H9 (cell line): ENCODE data around the gene BCAT1. TPM values are rescaled to one million over a fixed set of nuclear protein-coding genes. Genes with fewer than 3 reads are reported as not detected.

Experiments
- DNase-seq: peaks from one replicate; pipeline ENCODE4 v3.0.0-alpha.2; 2017
- H2AFZ ChIP-seq: one replicate; pipeline ENCODE4 v1.6.1; 2013; ENCODE audit warnings: mild to moderate bottlenecking, low read length, control low read depth, moderate library complexity
- H2AK5ac ChIP-seq: 2 replicates; pipeline ENCODE4 v1.6.1; 2013; ENCODE audit warnings: low read length, control low read depth, mixed read lengths; ENCODE audit not compliant: insufficient read length
- H2BK120ac ChIP-seq: one replicate; pipeline ENCODE4 v1.6.1; 2013; ENCODE audit warnings: low read depth, mild to moderate bottlenecking, low read length, control low read depth, inconsistent platforms; ENCODE audit not compliant: poor library complexity, severe bottlenecking
- H2BK12ac ChIP-seq: 2 replicates; pipeline ENCODE4 v1.6.1; 2013; ENCODE audit warnings: low read length, control low read depth, mixed read lengths, low read depth; ENCODE audit not compliant: insufficient read length
- H2BK15ac ChIP-seq: 2 replicates; pipeline ENCODE4 v1.6.1; 2013; ENCODE audit warnings: low read depth, low read length, control low read depth
- H2BK20ac ChIP-seq: one replicate; pipeline ENCODE4 v1.6.1; 2013; ENCODE audit warnings: low read depth, mild to moderate bottlenecking, low read length, control low read depth, inconsistent platforms; ENCODE audit not compliant: poor library complexity, severe bottlenecking
- H2BK5ac ChIP-seq: 2 replicates; pipeline ENCODE4 v1.6.1; 2013; ENCODE audit warnings: low read length, control low read depth, mixed read lengths; ENCODE audit not compliant: insufficient read length
- H3K14ac ChIP-seq: 2 replicates; pipeline ENCODE4 v1.6.1; 2013; ENCODE audit warnings: low read length, control low read depth; ENCODE audit not compliant: insufficient read depth
- H3K18ac ChIP-seq: 2 replicates; pipeline ENCODE4 v1.6.1; 2013; ENCODE audit warnings: low read depth, mild to moderate bottlenecking, mixed read lengths, low read length, control low read depth; ENCODE audit not compliant: insufficient read length
- H3K23ac ChIP-seq: 2 replicates; pipeline ENCODE4 v1.6.1; 2013; ENCODE audit warnings: low read length, control low read depth, mixed read lengths, low read depth; ENCODE audit not compliant: insufficient read length
- H3K23me2 ChIP-seq: 2 replicates; pipeline ENCODE4 v1.6.1; 2013; ENCODE audit warnings: low read depth, mild to moderate bottlenecking, mixed read lengths, low read length, control low read depth; ENCODE audit not compliant: insufficient read length, poor library complexity, severe bottlenecking
- H3K27ac ChIP-seq: 2 replicates; pipeline ENCODE4 v1.5.1; 2013; ENCODE audit warnings: low read length, control low read depth, mixed read lengths, low read depth; ENCODE audit not compliant: insufficient read length
- H3K27me3 ChIP-seq: 2 replicates; pipeline ENCODE4 v1.6.1; 2013; ENCODE audit warnings: low read length, control low read depth, inconsistent platforms; ENCODE audit not compliant: insufficient read depth
- H3K4ac ChIP-seq: 2 replicates; pipeline ENCODE4 v1.6.1; 2013; ENCODE audit warnings: low read depth, mild to moderate bottlenecking, control low read depth, inconsistent platforms, low read length, moderate library complexity
- H3K4me1 ChIP-seq: 2 replicates; pipeline ENCODE4 v1.6.1; 2013; ENCODE audit warnings: low read length, control low read depth, inconsistent platforms; ENCODE audit not compliant: insufficient read depth
- H3K4me2 ChIP-seq: 2 replicates; pipeline ENCODE4 v1.6.1; 2013; ENCODE audit warnings: low read length, control low read depth, mixed read lengths; ENCODE audit not compliant: insufficient read length, insufficient read depth
- H3K56ac ChIP-seq: 2 replicates; pipeline ENCODE4 v1.6.1; 2013; ENCODE audit warnings: low read depth, mild to moderate bottlenecking, mixed read lengths, low read length, control low read depth; ENCODE audit not compliant: insufficient read length
- H3K79me1 ChIP-seq: 2 replicates; pipeline ENCODE4 v1.6.1; 2013; ENCODE audit warnings: low read depth, mild to moderate bottlenecking, moderate library complexity, low read length, control low read depth, inconsistent platforms; ENCODE audit not compliant: insufficient read depth, poor library complexity, severe bottlenecking
- H3K79me2 ChIP-seq: 2 replicates; pipeline ENCODE4 v1.6.1; 2013; ENCODE audit warnings: low read length, control low read depth, inconsistent platforms; ENCODE audit not compliant: insufficient read depth
- H3K9ac ChIP-seq: 2 replicates; pipeline ENCODE4 v1.6.1; 2013; ENCODE audit warnings: low read length, control low read depth, mixed read lengths; ENCODE audit not compliant: insufficient read length; ENCODE audit errors: extremely low read depth
- H3K9me3 ChIP-seq: one replicate; pipeline ENCODE4 v1.6.1; 2013; ENCODE audit warnings: low read depth, low read length, inconsistent platforms; ENCODE audit not compliant: control insufficient read depth
- H3T11ph ChIP-seq: one replicate; pipeline ENCODE4 v1.6.1; 2013; ENCODE audit warnings: mild to moderate bottlenecking, low read length, control low read depth, inconsistent platforms
- H4K20me1 ChIP-seq: one replicate; pipeline ENCODE4 v1.6.1; 2013; ENCODE audit not compliant: control insufficient read depth, insufficient read length, insufficient read depth
- H4K5ac ChIP-seq: 2 replicates; pipeline ENCODE4 v1.6.1; 2013; ENCODE audit warnings: low read depth, mild to moderate bottlenecking, mixed read lengths, low read length, control low read depth; ENCODE audit not compliant: insufficient read length
- H4K8ac ChIP-seq: replicated peaks from 2 replicates; pipeline ENCODE4 v1.6.1; 2013; ENCODE audit warnings: low read length, control low read depth, mixed read lengths, low read depth; ENCODE audit not compliant: insufficient read length
- H4K91ac ChIP-seq: 2 replicates; pipeline ENCODE4 v1.6.1; 2013; ENCODE audit warnings: low read depth, mild to moderate bottlenecking, moderate library complexity, mixed read lengths, low read length, control low read depth; ENCODE audit not compliant: insufficient read length
- H3K27ac Mint-ChIP-seq, 3 experiments: 2 replicates in 2 of 3; 3 replicates in 1 of 3; pipeline ENCODE4 v1.8.0; 2020 to 2021; ENCODE audit warnings: mixed read lengths in 3 of 3, mild to moderate bottlenecking in 1 of 3, moderate library complexity in 1 of 3
- H3K27me3 Mint-ChIP-seq: 2 replicates; pipeline ENCODE4 v1.8.0; 2021; ENCODE audit warnings: low read depth, mild to moderate bottlenecking, moderate library complexity, mixed read lengths
- H3K36me3 Mint-ChIP-seq, 3 experiments: 2 replicates in 2 of 3; 3 replicates in 1 of 3; pipeline ENCODE4 v1.8.0; 2020 to 2021; ENCODE audit warnings: low read depth in 3 of 3, mixed read lengths in 3 of 3; ENCODE audit not compliant: insufficient read depth in 1 of 3
- H3K4me1 Mint-ChIP-seq, 2 experiments: 2 replicates each; pipeline ENCODE4 v1.8.0; 2020; ENCODE audit warnings: mixed read lengths in 2 of 2
- H3K4me3 Mint-ChIP-seq, 2 experiments: 2 replicates in 1 of 2; 3 replicates in 1 of 2; pipeline ENCODE4 v1.8.0; 2020 to 2021; ENCODE audit warnings: mild to moderate bottlenecking in 2 of 2, mixed read lengths in 2 of 2, moderate library complexity in 1 of 2
- H3K9me3 Mint-ChIP-seq, 2 experiments: 2 replicates in 1 of 2; 3 replicates in 1 of 2; pipeline ENCODE4 v1.8.0; 2020; ENCODE audit warnings: mild to moderate bottlenecking in 2 of 2, mixed read lengths in 2 of 2, moderate library complexity in 1 of 2
- CTCF ChIP-seq: fragments of 200-600 bp; sonication (generic); conservative IDR thresholded peaks from 3 replicates; pipeline ENCODE4 v1.8.0; 2021; ENCODE audit warnings: antibody characterized with exemption, mild to moderate bottlenecking
- WGBS: extraction: QIAGEN DNeasy Blood & Tissue Kit; methylation state at CpG from one replicate; pipeline ENCODE4 v1.1.7; 2013; ENCODE audit warnings: missing lambda C conversion rate, low lambda C conversion rate, mixed read lengths; ENCODE audit not compliant: insufficient read length; ENCODE audit errors: extremely low coverage; 5-methylcytosine and 5-hydroxymethylcytosine counted together
- total RNA-seq: library from RNA; stranded (reverse); gene quantifications from 2 replicates; pipeline ENCODE4 v1.2.1, GENCODE V29; 2021

The BCAT1 gene
- total RNA-seq, 1 experiment from 2014 or later, result 244 TPM

- H3K79me2 ChIP-seq, result no peaks in the 10 kb centered on the region
- no peak overlapping the region for H3K27ac ChIP-seq
- no peak overlapping the region for H4K8ac ChIP-seq
- H4K20me1 ChIP-seq, result no peaks in the 10 kb centered on the region
- Mint-ChIP-seq H3K27me3 (no peaks in the 10 kb centered on the region), H3K27ac (no peak overlapping the region; a peak in 1 of 7 replicates), H3K4me3 (no peak overlapping the region), H3K36me3 (no peaks in the 10 kb centered on the region), H3K4me1 (peaks cover 2 to 3% of the 10 kb centered on the region in 2 experiments; a peak in 3 of 4 replicates), H3K9me3 (no peaks in the 10 kb centered on the region)
- TF ChIP-seq CTCF, result no peak
- no peak overlapping the region for H4K5ac ChIP-seq
- no peak overlapping the region for H3K14ac ChIP-seq
- no peaks in the 10 kb centered on the region for H3K4me1 ChIP-seq
- no peak overlapping the region for H3K56ac ChIP-seq
- H3K4ac ChIP-seq, result no peak overlapping the region
- no peak overlapping the region for H2AFZ ChIP-seq
- no peaks in the 10 kb centered on the region for H3K23me2 ChIP-seq
- DNase-seq, result no peak
- H2AK5ac ChIP-seq, result no peak overlapping the region
- H2BK20ac ChIP-seq, result no peak overlapping the region
- H3K27me3 ChIP-seq, result no peaks in the 10 kb centered on the region
- H3T11ph ChIP-seq, result no peak overlapping the region
- no peak overlapping the region for H2BK15ac ChIP-seq
- H2BK12ac ChIP-seq, result no peak overlapping the region
- no peak overlapping the region for H2BK5ac ChIP-seq
- H3K4me2 ChIP-seq, result no peak overlapping the region
- H3K9ac ChIP-seq, result no peak overlapping the region
- H2BK120ac ChIP-seq, result no peak overlapping the region
- no peak overlapping the region for H3K18ac ChIP-seq
- no peak overlapping the region for H4K91ac ChIP-seq
- H3K9me3 ChIP-seq, result no peaks in the 10 kb centered on the region
- no peaks in the 10 kb centered on the region for H3K79me1 ChIP-seq
- WGBS, result no CpG with 5 or more reads among the region's 2 CpGs
- no peak overlapping the region for H3K23ac ChIP-seq
These were observed 172.0 kb downstream of the BCAT1 start for GRCh38 chr12:24776861-24777260.
